ENCODE results near the gene GAS7. TPM values are rescaled to one million over a fixed set of nuclear protein-coding genes. Genes with fewer than 3 reads are reported as not detected.

The GAS7 gene
- total and polyA plus RNA-seq, 12 donors = 3.6 to 54.9 (median 28.0) TPM

- no peaks in the 10 kb centered on the region for H3K27me3 ChIP-seq
- no peak for TF ChIP-seq POLR2A (IDR thresholded peaks at IDR 0.05)
- TF ChIP-seq, protein P1, sequence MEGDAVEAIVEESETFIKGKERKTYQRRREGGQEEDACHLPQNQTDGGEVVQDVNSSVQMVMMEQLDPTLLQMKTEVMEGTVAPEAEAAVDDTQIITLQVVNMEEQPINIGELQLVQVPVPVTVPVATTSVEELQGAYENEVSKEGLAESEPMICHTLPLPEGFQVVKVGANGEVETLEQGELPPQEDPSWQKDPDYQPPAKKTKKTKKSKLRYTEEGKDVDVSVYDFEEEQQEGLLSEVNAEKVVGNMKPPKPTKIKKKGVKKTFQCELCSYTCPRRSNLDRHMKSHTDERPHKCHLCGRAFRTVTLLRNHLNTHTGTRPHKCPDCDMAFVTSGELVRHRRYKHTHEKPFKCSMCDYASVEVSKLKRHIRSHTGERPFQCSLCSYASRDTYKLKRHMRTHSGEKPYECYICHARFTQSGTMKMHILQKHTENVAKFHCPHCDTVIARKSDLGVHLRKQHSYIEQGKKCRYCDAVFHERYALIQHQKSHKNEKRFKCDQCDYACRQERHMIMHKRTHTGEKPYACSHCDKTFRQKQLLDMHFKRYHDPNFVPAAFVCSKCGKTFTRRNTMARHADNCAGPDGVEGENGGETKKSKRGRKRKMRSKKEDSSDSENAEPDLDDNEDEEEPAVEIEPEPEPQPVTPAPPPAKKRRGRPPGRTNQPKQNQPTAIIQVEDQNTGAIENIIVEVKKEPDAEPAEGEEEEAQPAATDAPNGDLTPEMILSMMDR (IDR thresholded peaks at IDR 0.05) = no peak
- H3K4me3 ChIP-seq = no peak overlapping the region
- no peak for DNase-seq
- H3K36me3 ChIP-seq (replicated peaks in 1 of 2) = no peaks in the 10 kb centered on the region
- H3K9me3 ChIP-seq (replicated peaks in 1 of 3) = no peaks in the 10 kb centered on the region
- 53 to 69% (median 61%) methylated on average over 7 of the region's 7 CpGs for WGBS, 4 donors
- intact Hi-C loops (cut with DNase I) = no loop called here
- H3K27ac ChIP-seq = no peak overlapping the region
- no peaks in the 10 kb centered on the region for H3K4me1 ChIP-seq (replicated peaks in 1 of 2)
Measured at GRCh38 chr17:10208604-10209193, 10.3 kb upstream of the GAS7 start.

DNA sequence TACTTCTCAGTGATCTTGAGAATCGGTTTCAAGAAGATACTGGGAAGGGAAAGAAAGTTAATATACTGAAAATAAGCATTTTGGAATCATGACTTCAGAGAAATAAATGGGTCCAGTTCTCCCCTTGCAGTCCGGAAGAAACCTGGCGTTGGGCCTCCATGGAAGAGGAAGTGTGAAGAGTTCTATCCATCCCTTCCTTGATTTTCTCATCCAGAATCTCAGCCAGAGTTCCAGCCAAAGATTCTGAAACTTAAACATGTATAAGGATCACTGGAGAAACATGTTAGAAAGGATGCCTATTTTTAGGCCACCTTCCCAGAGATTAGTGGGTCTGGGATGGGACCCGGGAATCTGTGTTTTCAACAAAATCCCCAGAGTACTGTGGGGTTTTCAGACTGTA lies 8.7 kb upstream of the GAS7 start:
- no peaks in the 10 kb centered on the region for H3K9me3 ChIP-seq (replicated peaks in 1 of 3)
- no peaks in the 10 kb centered on the region for H3K36me3 ChIP-seq (replicated peaks in 1 of 2)
- no peaks in the 10 kb centered on the region for H3K27me3 ChIP-seq
- intact Hi-C loops (cut with DNase I) = no loop called here
- no peak overlapping the region for H3K27ac ChIP-seq
- no peak overlapping the region for H3K4me3 ChIP-seq
- no peak for TF ChIP-seq POLR2A (IDR thresholded peaks at IDR 0.05)
- TF ChIP-seq, protein P1 (IDR thresholded peaks at IDR 0.05) = no peak
- 78 to 87% (median 84%) methylated on average over 4 of the region's 4 CpGs for WGBS, 4 donors
- no peaks in the 10 kb centered on the region for H3K4me1 ChIP-seq (replicated peaks in 1 of 2)
- DNase-seq = no peak

DNA sequence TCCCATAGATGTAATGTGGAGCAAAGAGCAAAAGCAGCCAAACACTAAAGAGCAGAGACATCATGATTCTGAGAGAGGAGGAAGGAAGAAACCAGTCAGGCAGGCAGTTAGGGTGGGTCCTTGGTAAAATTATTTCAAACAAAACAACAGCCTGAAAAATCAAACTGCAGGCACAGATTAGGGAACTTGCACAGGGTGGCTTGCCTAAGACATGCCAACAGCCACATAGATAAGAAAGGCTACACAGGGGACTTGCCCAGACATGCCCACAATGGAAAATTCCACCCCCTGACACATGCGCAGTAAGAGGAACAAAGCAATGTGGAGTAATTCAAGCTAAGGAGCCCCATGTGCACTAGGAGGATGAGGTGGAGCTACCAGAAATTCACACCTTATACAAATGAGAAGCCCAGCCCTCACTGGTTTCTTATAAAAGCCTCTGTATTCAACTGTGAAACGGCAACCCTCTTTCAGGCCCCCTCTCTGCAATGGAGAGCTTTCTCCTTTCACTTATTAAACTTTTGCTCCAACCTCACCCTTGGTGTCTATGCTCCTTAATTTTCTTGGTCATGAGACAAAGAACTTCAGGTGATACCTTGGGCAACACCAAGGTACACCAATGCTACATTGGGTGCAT lies 7.3 kb upstream of the GAS7 start:
- Histone ChIP-seq H3K27ac (no peak overlapping the region), H3K36me3 (replicated peaks in 1 of 2) (no peaks in the 10 kb centered on the region), H3K4me1 (replicated peaks in 1 of 2) (no peaks in the 10 kb centered on the region), H3K9me3 (replicated peaks in 1 of 3) (no peaks in the 10 kb centered on the region), H3K27me3 (no peaks in the 10 kb centered on the region), H3K4me3 (no peak overlapping the region)
- no peak for DNase-seq
- intact Hi-C loops (cut with DNase I) = no loop called here
- WGBS, 4 donors = 57 to 91% (median 76%) methylated on average over 2 of the region's 2 CpGs
- TF ChIP-seq, protein P1 (IDR thresholded peaks at IDR 0.05) = no peak
- TF ChIP-seq POLR2A (IDR thresholded peaks at IDR 0.05) = no peak

GRCh38 chr17:10201680-10202079 lies 3.3 kb upstream of the GAS7 start:
- 71 to 81% (median 77%) methylated on average over 4 of the region's 4 CpGs for WGBS, 4 donors
- no peak for TF ChIP-seq POLR2A (IDR thresholded peaks at IDR 0.05)
- TF ChIP-seq, protein P1 (IDR thresholded peaks at IDR 0.05) = no peak
- Histone ChIP-seq H3K27me3 (no peaks in the 10 kb centered on the region), H3K27ac (no peak overlapping the region), H3K4me3 (no peak overlapping the region), H3K36me3 (replicated peaks in 1 of 2) (no peaks in the 10 kb centered on the region), H3K9me3 (replicated peaks in 1 of 3) (no peaks in the 10 kb centered on the region), H3K4me1 (replicated peaks in 1 of 2) (no peaks in the 10 kb centered on the region)
- intact Hi-C loops (cut with DNase I) = no loop called here
- DNase-seq = no peak
